Calu3 (cell line): ENCODE measurements around the gene SLC38A11. TPM values are rescaled to one million over a fixed set of nuclear protein-coding genes. Genes with fewer than 3 reads are reported as not detected.
"Not testable (repeated sequence)": the region's sequence is repeated elsewhere in the genome, so short reads cannot be mapped to it uniquely, and the experiment has no call there.

Experiments
- BruUV-seq: library from RNA; stranded (reverse); fragments of 400-500 nt; replicated peaks from 2 replicates; lab custom pipeline; 2021; lab: Mats Ljungman, UMichigan
- CTCF ChIA-PET: fragments of 300-600 bp; sonication (Branson Sonifier 250); formaldehyde crosslinking; loops from one replicate; lab custom pipeline; 2022; ENCODE audit warnings: antibody characterized with exemption; lab: Charles Lee
- DNase-seq: peaks from one replicate; pipeline ENCODE4 v3.0.0; 2022
- H3K27ac Mint-ChIP-seq: one replicate; pipeline ENCODE4 v1.8.0; 2022; ENCODE audit warnings: mixed read lengths; ENCODE audit not compliant: unreplicated experiment
- H3K27me3 Mint-ChIP-seq: one replicate; pipeline ENCODE4 v1.8.0; 2022; ENCODE audit warnings: mixed read lengths; ENCODE audit not compliant: unreplicated experiment
- H3K36me3 Mint-ChIP-seq: one replicate; pipeline ENCODE4 v1.8.0; 2022; ENCODE audit warnings: mild to moderate bottlenecking, moderate library complexity, mixed read lengths; ENCODE audit not compliant: insufficient read depth, unreplicated experiment
- H3K4me1 Mint-ChIP-seq: one replicate; pipeline ENCODE4 v1.8.0; 2022; ENCODE audit warnings: mild to moderate bottlenecking, low read depth, mixed read lengths; ENCODE audit not compliant: unreplicated experiment
- H3K4me3 Mint-ChIP-seq: one replicate; pipeline ENCODE4 v1.8.0; 2022; ENCODE audit warnings: mild to moderate bottlenecking, low read depth, moderate library complexity, mixed read lengths; ENCODE audit not compliant: unreplicated experiment
- H3K9me3 Mint-ChIP-seq: one replicate; pipeline ENCODE4 v1.8.0; 2022; ENCODE audit warnings: low read depth, mixed read lengths; ENCODE audit not compliant: unreplicated experiment
- intact Hi-C: fragments of 100-400 bp; cut with micrococcal nuclease; formaldehyde crosslinking; loops from one replicate; pipeline ENCODE4 v1.10.0; 2022; ENCODE audit not compliant: unreplicated experiment
- total RNA-seq: library from RNA; stranded (reverse); gene quantifications from 2 replicates; pipeline ENCODE4 v1.2.3, GENCODE V29; 2022
- TF ChIP-seq, protein P1 (sequence below): fragments of 200-600 bp; IDR thresholded peaks from one replicate; pipeline ENCODE4 v1.8.0; 2022; ENCODE audit warnings: antibody characterized with exemption; ENCODE audit not compliant: unreplicated experiment

The SLC38A11 gene
- total RNA-seq, 1 experiment from 2014 or later = 0.57 TPM

DNA sequence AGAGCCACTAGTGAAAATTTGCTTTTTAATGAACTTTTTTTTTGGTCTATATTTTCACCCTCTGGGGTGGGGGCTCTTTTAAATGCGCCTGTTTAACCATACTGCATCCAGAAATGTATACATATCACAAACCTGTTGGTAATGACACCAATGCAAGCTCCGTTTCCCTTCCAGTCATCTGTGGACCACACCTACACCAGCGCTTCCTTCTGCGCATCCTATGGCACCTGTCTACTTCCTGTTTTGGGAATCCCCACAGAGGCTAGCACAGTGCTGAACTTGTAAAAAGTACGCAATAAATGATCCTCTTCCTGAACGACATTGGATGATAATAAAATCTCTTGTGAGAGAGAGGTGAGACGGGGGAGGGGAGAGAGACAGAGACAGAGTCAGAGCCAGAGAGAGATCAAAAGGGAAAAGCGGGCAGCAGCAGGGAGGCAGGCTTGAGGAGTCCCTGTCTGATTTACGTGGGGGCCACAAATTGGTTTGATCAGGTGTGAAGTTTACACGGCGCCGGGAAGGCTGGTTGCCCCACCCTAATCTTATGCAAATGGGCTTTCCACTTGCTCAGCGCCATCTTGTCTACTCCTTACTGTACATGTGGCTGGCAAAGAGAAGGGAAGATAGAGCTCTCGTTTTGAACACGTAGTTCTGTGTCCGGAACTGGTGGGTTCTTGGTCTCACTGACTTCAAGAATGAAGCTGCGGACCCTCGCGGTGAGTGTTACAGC, 38.1 kb upstream of the SLC38A11 start:
- Mint-ChIP-seq H3K27ac (no peak overlapping the region), H3K27me3 (no peaks in the 10 kb centered on the region), H3K9me3 (no peaks in the 10 kb centered on the region), H3K36me3 (no peaks in the 10 kb centered on the region), H3K4me1 (peaks cover 22% of the 10 kb centered on the region), H3K4me3 (no peak overlapping the region)
- CTCF ChIA-PET = interaction anchor here (0.6 to 1.6 kb wide), 11 partner anchors 9 to 881 kb away, joined by 3 to 17 read pairs (median 4); partner anchors contain the start of genes GALNT3 and SCN3A
- intact Hi-C loops = loop anchor here (2.0 to 5.0 kb wide), 4 partner anchors 209 to 704 kb away; partner anchors contain the start of gene SCN3A
- TF ChIP-seq, protein P1, sequence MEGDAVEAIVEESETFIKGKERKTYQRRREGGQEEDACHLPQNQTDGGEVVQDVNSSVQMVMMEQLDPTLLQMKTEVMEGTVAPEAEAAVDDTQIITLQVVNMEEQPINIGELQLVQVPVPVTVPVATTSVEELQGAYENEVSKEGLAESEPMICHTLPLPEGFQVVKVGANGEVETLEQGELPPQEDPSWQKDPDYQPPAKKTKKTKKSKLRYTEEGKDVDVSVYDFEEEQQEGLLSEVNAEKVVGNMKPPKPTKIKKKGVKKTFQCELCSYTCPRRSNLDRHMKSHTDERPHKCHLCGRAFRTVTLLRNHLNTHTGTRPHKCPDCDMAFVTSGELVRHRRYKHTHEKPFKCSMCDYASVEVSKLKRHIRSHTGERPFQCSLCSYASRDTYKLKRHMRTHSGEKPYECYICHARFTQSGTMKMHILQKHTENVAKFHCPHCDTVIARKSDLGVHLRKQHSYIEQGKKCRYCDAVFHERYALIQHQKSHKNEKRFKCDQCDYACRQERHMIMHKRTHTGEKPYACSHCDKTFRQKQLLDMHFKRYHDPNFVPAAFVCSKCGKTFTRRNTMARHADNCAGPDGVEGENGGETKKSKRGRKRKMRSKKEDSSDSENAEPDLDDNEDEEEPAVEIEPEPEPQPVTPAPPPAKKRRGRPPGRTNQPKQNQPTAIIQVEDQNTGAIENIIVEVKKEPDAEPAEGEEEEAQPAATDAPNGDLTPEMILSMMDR = no peak
- no TSS peak for BruUV-seq
- DNase-seq = no peak

DNA sequence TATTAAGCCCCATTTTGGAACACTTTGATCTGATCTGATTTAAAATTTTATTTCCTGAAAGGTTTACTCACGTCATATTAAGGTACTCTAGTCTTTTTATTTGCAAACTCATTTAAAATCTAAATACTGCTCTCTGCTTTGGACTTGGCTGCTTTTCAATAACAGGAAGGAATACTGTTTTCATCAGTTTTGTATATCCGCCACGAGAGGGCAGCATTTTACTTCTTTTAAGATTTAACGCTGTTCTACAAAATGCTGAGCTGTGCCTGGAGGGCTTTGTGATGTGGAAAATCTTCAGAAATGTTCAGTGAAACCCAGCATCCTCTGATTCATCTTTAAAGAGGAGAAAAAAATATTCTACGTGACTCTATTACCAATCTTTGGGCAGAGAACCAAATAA, 37.5 kb upstream of the SLC38A11 start:
- CTCF ChIA-PET = interaction anchor here (0.6 to 1.6 kb wide), 10 partner anchors 9 to 882 kb away, joined by 3 to 17 read pairs (median 4); partner anchors contain the start of genes GALNT3 and SCN3A
- TF ChIP-seq, protein P1 = peak; percentile 49
- Mint-ChIP-seq H3K27me3 (no peaks in the 10 kb centered on the region), H3K4me3 (no peak overlapping the region), H3K4me1 (peaks cover 22% of the 10 kb centered on the region), H3K36me3 (no peaks in the 10 kb centered on the region), H3K27ac (no peak overlapping the region), H3K9me3 (no peaks in the 10 kb centered on the region)
- no TSS peak for BruUV-seq
- peak; percentile 58 for DNase-seq
- intact Hi-C loops = loop anchor here (2.0 to 5.0 kb wide), 4 partner anchors 209 to 704 kb away; partner anchors contain the start of gene SCN3A

DNA sequence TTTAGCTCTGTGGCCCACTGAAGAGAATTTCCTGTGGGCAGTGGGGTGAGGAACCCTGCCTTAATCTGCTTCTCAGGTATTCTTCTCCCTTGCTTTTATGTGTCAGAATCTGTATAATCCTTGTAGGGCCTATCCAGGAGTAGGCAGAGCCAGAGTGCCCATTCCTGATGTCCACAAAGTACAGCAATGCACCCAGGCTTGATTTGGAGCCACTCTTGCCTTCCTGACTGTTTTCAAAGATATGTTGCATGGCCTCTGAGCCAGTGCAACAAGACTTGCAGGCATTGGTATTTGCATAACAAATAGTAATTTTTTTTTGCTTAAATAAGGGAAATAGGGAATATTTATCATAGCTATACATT, 36.7 kb upstream of the SLC38A11 start:
- not testable (repeated sequence) for BruUV-seq, DNase-seq, H3K9me3 Mint-ChIP-seq, H3K27ac Mint-ChIP-seq, H3K36me3 Mint-ChIP-seq, H3K4me3 Mint-ChIP-seq, H3K27me3 Mint-ChIP-seq
- CTCF ChIA-PET = interaction anchor here (1.2 to 1.6 kb wide), 3 partner anchors 10 to 212 kb away, joined by 3 to 17 read pairs (median 10); partner anchors contain the start of gene SCN3A
- intact Hi-C loops = loop anchor here (2.0 to 5.0 kb wide), 4 partner anchors 210 to 705 kb away; partner anchors contain the start of gene SCN3A
- H3K4me1 Mint-ChIP-seq = peaks cover 28% of the 10 kb centered on the region

DNA sequence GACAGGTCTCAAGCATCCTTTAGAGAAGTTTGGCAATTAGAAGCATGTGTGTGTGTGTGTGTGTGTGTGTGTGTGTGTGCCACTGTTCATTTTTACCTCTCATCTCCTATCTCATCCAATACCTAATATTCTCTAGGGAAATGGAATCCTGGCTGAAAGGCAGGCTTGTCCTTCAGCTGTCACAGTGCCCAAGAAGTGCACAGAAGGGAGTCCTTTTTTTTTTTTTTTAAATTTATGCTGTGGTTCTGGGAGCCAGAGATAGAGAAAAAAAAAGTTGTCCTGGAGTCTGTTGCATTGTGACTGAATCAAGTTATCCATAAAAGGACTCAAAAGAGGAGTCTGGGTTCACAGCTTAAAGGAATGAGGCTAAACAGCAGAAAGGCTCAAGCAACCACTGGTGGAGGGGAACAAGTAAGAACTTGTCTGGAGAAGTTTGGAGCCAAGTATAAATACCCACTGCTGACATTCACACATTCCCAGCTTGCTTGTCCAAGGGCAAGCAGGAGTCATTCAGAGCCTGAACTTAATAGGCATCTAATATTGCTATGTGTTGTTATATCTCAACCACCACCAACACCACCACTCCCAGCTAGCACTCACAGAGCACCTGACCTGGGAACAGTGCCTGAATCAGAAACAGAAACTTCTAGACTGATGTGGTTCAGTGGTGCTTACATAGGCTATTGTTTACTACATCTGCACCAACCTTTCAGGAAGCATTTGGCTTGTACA, 36.2 kb upstream of the SLC38A11 start:
- not testable (repeated sequence) for H3K27me3 Mint-ChIP-seq

DNA sequence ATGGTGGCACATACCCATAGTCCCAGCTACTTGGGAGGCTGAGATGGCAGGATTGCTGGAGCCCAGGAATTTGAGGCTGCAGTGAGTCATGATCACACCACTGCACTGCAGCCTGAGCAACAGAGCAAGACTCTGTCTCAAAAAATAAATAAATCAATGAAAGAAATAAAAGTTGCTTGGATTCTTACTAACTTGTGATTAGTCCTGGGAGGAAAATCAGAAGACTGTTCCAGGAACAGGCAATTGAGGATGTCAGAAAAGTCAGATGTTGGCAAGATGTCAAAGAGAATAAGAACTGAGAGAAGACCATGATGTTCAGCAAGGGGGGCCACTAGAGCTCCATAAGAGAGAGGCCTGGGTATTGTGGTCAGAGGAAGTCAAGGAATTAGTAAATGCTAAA, 35.6 kb upstream of the SLC38A11 start:
- H3K27me3 Mint-ChIP-seq, CTCF ChIA-PET, H3K4me3 Mint-ChIP-seq, H3K36me3 Mint-ChIP-seq, H3K9me3 Mint-ChIP-seq, BruUV-seq: not testable (repeated sequence)
- DNase-seq = peak; percentile 23
- Mint-ChIP-seq H3K27ac (peak overlapping the region; percentile 45), H3K4me1 (peaks cover 33% of the 10 kb centered on the region)
- intact Hi-C loops = loop anchor here (5.0 kb wide), 3 partner anchors 211 to 706 kb away; partner anchors contain the start of gene SCN3A

More for the DNA sequence above, 36.2 kb upstream of the SLC38A11 start:
- Mint-ChIP-seq H3K4me1 (peaks cover 33% of the 10 kb centered on the region), H3K27ac (peak overlapping the region; percentile 45)
- CTCF ChIA-PET = interaction anchor here (1.6 kb wide), 1 partner anchor 212 kb away, joined by 17 read pairs; the partner anchor contains the start of gene SCN3A
- H3K4me3 Mint-ChIP-seq, BruUV-seq, H3K36me3 Mint-ChIP-seq, DNase-seq, H3K9me3 Mint-ChIP-seq: not testable (repeated sequence)
- intact Hi-C loops = loop anchor here (2.0 to 5.0 kb wide), 4 partner anchors 211 to 706 kb away; partner anchors contain the start of gene SCN3A

DNA sequence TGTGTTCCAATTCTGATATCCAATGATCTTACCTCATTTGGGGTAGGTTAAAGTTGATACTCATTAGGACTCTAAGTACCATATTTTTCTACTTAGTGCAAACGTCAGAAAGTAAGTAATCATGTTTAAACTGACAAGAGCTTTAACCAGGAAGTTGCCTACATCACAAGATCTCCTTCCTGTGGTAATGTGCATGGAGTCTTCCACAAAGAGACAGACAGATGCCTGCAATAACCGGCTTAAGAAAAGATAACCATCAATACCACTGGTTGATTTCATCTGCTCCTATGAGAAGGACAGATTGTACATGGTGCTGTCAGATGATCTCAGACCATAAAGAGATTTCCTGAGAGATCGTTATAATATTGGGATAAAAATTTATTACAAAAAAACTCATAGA, 33.5 kb upstream of the SLC38A11 start:
- BruUV-seq, H3K9me3 Mint-ChIP-seq, H3K27ac Mint-ChIP-seq, H3K27me3 Mint-ChIP-seq, DNase-seq, H3K36me3 Mint-ChIP-seq, intact Hi-C loops, H3K4me3 Mint-ChIP-seq: not testable (repeated sequence)
- peaks cover 33% of the 10 kb centered on the region for H3K4me1 Mint-ChIP-seq
- CTCF ChIA-PET = interaction anchor here (0.6 kb wide), 1 partner anchor 215 kb away, joined by 4 read pairs; the partner anchor contains the start of gene SCN3A

DNA sequence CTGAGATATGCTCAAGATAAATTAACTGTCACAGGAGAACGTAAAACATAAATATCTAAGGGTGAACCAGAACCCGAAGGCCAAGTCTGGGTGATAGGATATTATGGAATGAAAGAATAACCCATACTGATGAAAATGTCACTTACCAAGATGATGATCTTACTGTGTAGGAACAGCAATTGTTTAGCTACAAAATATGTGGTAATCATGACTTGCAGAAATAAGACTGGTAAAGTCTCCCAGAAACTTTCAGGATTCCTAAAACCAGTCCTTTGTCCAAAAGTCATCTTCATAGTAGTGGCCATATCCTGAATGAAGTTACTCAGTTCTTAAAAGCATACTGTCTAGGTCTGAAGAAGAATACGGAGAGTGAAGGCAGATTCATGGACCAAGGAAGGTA, 30.7 kb upstream of the SLC38A11 start:
- H3K9me3 Mint-ChIP-seq, H3K4me3 Mint-ChIP-seq, H3K27ac Mint-ChIP-seq, H3K27me3 Mint-ChIP-seq, BruUV-seq, DNase-seq, H3K36me3 Mint-ChIP-seq, intact Hi-C loops, CTCF ChIA-PET: not testable (repeated sequence)
- peaks cover 30% of the 10 kb centered on the region for H3K4me1 Mint-ChIP-seq
